Vagina (tissue), 2 donors: ENCODE data around the gene PAPSS2. TPM values are rescaled to one million over a fixed set of nuclear protein-coding genes. Genes with fewer than 3 reads are reported as not detected.

Experiments
- DNase-seq, 2 donors: peaks; one replicate each; pipeline ENCODE4 v3.0.0-alpha.2; 2017; ENCODE audit errors: extremely low spot score in 2 of 2
- H3K27ac ChIP-seq: fragments of 200-600 bp; sonication (generic); one replicate; pipeline ENCODE4 v1.5.1; 2019
- H3K27me3 ChIP-seq: fragments of 200-600 bp; sonication (generic); one replicate; pipeline ENCODE4 v1.5.1; 2019
- H3K36me3 ChIP-seq, 2 donors: fragments of 200-600 bp; sonication (generic); one replicate each; pipeline ENCODE4 v1.5.1; 2017 to 2019
- H3K4me1 ChIP-seq: fragments of 200-600 bp; sonication (generic); one replicate; pipeline ENCODE4 v1.5.1; 2019
- H3K4me3 ChIP-seq, 2 donors: fragments of 200-600 bp; sonication (generic); 1 replicate in 1 of 2; 2 replicates in 1 of 2; pipeline ENCODE4 v1.5.1; 2016 to 2019
- H3K9me3 ChIP-seq: fragments of 200-600 bp; sonication (generic); one replicate; pipeline ENCODE4 v1.5.1; 2019
- CTCF ChIP-seq, 3 experiments: fragments of 450-650 bp in 2 of 3; fragments of 200-600 bp in 1 of 3; sonication (generic) in 1 of 3; IDR thresholded peaks; one replicate each; pipeline ENCODE4 v1.5.1; 2017 to 2019; ENCODE audit warnings: antibody characterized with exemption in 3 of 3, mild to moderate bottlenecking in 2 of 3, moderate library complexity in 2 of 3
- POLR2A ChIP-seq, 2 donors: fragments of 450-650 bp; IDR thresholded peaks; one replicate each; pipeline ENCODE4 v1.6.1; 2017; ENCODE audit warnings: antibody characterized with exemption in 2 of 2, mild to moderate bottlenecking in 2 of 2, moderate library complexity in 2 of 2
- POLR2AphosphoS5 ChIP-seq, 2 donors: sonication (generic); formaldehyde crosslinking; IDR thresholded peaks; one replicate each; pipeline ENCODE4 v1.9.0; 2017; ENCODE audit warnings: antibody characterized with exemption in 2 of 2, mild to moderate bottlenecking in 2 of 2, low read depth in 1 of 2; ENCODE audit not compliant: insufficient read depth in 1 of 2
- intact Hi-C: fragments of 100-400 bp; cut with DNase I; formaldehyde crosslinking; loops from one replicate; pipeline ENCODE4 v1.15.1; 2023
- total RNA-seq: library from RNA; depleted of rRNA; stranded (reverse); fragments of >200 nt; gene quantifications from one replicate; pipeline ENCODE4 v1.2.3, GENCODE V29; 2016

Gene PAPSS2
- total RNA-seq, 1 donor from 2014 or later, result 12.3 TPM

- Histone ChIP-seq H3K9me3 (no peaks in the 10 kb centered on the region), H3K4me3 (no peak overlapping the region), H3K4me1 (no peaks in the 10 kb centered on the region), H3K27ac (no peak overlapping the region), H3K27me3 (no peaks in the 10 kb centered on the region), H3K36me3 (no peaks in the 10 kb centered on the region)
- intact Hi-C loops, result no loop called here
- no peak for DNase-seq
- TF ChIP-seq POLR2A (IDR thresholded peaks at IDR 0.05) (no peak), POLR2AphosphoS5 (IDR thresholded peaks at IDR 0.05; ENCODE audit: insufficient read depth in 1 of 2, low read depth in 1 of 2) (no peak), CTCF (IDR thresholded peaks at IDR 0.05) (no peak)
These were observed 36.5 kb upstream of the PAPSS2 start for GRCh38 chr10:87623191-87623590.

- no peak overlapping the region for H3K4me3 ChIP-seq
- TF ChIP-seq CTCF (IDR thresholded peaks at IDR 0.05), result no peak
- TF ChIP-seq POLR2AphosphoS5 (IDR thresholded peaks at IDR 0.05; ENCODE audit: insufficient read depth in 1 of 2, low read depth in 1 of 2), result no peak
- no peak for TF ChIP-seq POLR2A (IDR thresholded peaks at IDR 0.05)
These were observed 34.0 kb upstream of the PAPSS2 start for GRCh38 chr10:87625661-87626060.

GRCh38 chr10:87626422-87626892, 33.2 kb upstream of the PAPSS2 start:
- TF ChIP-seq POLR2AphosphoS5 (IDR thresholded peaks at IDR 0.05; ENCODE audit: insufficient read depth in 1 of 2, low read depth in 1 of 2) (no peak), POLR2A (IDR thresholded peaks at IDR 0.05) (no peak), CTCF (IDR thresholded peaks at IDR 0.05) (no peak)
- Histone ChIP-seq H3K4me3 (no peak overlapping the region), H3K36me3 (no peaks in the 10 kb centered on the region), H3K9me3 (no peaks in the 10 kb centered on the region), H3K27me3 (no peaks in the 10 kb centered on the region), H3K27ac (no peak overlapping the region), H3K4me1 (no peaks in the 10 kb centered on the region)
- intact Hi-C loops, result no loop called here
- DNase-seq, result no peak

More at GRCh38 chr10:87625661-87626060, 34.0 kb upstream of the PAPSS2 start:
- H3K36me3 ChIP-seq, result no peaks in the 10 kb centered on the region
- DNase-seq, result no peak
- H3K4me1 ChIP-seq, result no peaks in the 10 kb centered on the region
- intact Hi-C loops, result no loop called here
- no peaks in the 10 kb centered on the region for H3K27me3 ChIP-seq
- H3K9me3 ChIP-seq, result no peaks in the 10 kb centered on the region
- no peak overlapping the region for H3K27ac ChIP-seq

- no peaks in the 10 kb centered on the region for H3K4me1 ChIP-seq
- H3K27me3 ChIP-seq, result no peaks in the 10 kb centered on the region
- intact Hi-C loops, result no loop called here
- no peak overlapping the region for H3K27ac ChIP-seq
- H3K36me3 ChIP-seq, result no peaks in the 10 kb centered on the region
- DNase-seq, result no peak
- TF ChIP-seq POLR2A (IDR thresholded peaks at IDR 0.05) (no peak), CTCF (IDR thresholded peaks at IDR 0.05) (no peak), POLR2AphosphoS5 (IDR thresholded peaks at IDR 0.05; ENCODE audit: insufficient read depth in 1 of 2, low read depth in 1 of 2) (no peak)
- no peak overlapping the region for H3K4me3 ChIP-seq
- H3K9me3 ChIP-seq, result no peaks in the 10 kb centered on the region
These were observed 29.5 kb upstream of the PAPSS2 start for GRCh38 chr10:87630171-87630570.

GRCh38 chr10:87632454-87632853, 27.2 kb upstream of the PAPSS2 start:
- intact Hi-C loops, result no loop called here
- TF ChIP-seq POLR2AphosphoS5 (IDR thresholded peaks at IDR 0.05; ENCODE audit: insufficient read depth in 1 of 2, low read depth in 1 of 2), result no peak
- TF ChIP-seq POLR2A (IDR thresholded peaks at IDR 0.05), result no peak
- TF ChIP-seq CTCF (IDR thresholded peaks at IDR 0.05), result no peak
- no peaks in the 10 kb centered on the region for H3K36me3 ChIP-seq
- H3K4me3 ChIP-seq, result no peak overlapping the region
- H3K27ac ChIP-seq, result no peak overlapping the region
- no peak for DNase-seq
- H3K27me3 ChIP-seq, result no peaks in the 10 kb centered on the region
- no peaks in the 10 kb centered on the region for H3K9me3 ChIP-seq
- no peaks in the 10 kb centered on the region for H3K4me1 ChIP-seq
